ENCODE data around the gene NFIX. TPM values are rescaled to one million over a fixed set of nuclear protein-coding genes. Genes with fewer than 3 reads are reported as not detected.

Gene NFIX
- total RNA-seq, 4 donors from 2014 or later: 39.8 to 55.8 (median 48.2) TPM

DNA sequence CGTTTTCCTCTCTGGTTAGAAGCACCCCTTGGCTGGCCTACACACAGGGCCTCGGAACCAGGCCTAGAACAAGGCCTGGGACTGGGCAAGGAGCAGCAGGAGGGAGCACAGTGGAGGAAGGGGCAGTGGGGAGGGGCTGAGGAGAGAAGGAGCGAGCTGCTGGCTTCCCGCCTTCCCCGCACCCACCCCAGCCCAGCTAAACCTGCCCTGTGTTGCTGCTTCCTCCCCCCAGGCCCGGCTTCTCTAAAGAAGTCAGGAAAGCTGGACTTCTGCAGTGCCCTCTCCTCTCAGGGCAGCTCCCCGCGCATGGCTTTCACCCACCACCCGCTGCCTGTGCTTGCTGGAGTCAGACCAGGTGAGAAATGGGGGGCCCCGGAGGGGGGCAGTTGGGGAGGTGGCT is 83.1 kb downstream of the NFIX start:
- TF ChIP-seq, protein P1, sequence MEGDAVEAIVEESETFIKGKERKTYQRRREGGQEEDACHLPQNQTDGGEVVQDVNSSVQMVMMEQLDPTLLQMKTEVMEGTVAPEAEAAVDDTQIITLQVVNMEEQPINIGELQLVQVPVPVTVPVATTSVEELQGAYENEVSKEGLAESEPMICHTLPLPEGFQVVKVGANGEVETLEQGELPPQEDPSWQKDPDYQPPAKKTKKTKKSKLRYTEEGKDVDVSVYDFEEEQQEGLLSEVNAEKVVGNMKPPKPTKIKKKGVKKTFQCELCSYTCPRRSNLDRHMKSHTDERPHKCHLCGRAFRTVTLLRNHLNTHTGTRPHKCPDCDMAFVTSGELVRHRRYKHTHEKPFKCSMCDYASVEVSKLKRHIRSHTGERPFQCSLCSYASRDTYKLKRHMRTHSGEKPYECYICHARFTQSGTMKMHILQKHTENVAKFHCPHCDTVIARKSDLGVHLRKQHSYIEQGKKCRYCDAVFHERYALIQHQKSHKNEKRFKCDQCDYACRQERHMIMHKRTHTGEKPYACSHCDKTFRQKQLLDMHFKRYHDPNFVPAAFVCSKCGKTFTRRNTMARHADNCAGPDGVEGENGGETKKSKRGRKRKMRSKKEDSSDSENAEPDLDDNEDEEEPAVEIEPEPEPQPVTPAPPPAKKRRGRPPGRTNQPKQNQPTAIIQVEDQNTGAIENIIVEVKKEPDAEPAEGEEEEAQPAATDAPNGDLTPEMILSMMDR (IDR thresholded peaks at IDR 0.05): no peak
- TF ChIP-seq EP300 (IDR thresholded peaks at IDR 0.05): no peak
- no peak for TF ChIP-seq POLR2A (IDR thresholded peaks at IDR 0.05)
- WGBS, 2 donors: 74 to 84% methylated on average over 10 of the region's 10 CpGs
- Histone ChIP-seq H3K27ac (peak overlapping the region; percentile 60 to 84 (median 68)), H3K27me3 (no peaks in the 10 kb centered on the region), H3K36me3 (peaks cover 0 to 76% (median 0%) of the 10 kb centered on the region in 3 donors), H3K4me3 (no peak overlapping the region), H3K4me1 (peaks cover 0 to 84% (median 45%) of the 10 kb centered on the region in 4 donors), H3K9me3 (no peaks in the 10 kb centered on the region)
- DNase-seq (ENCODE audit: low spot score in 2 of 2): no peak

DNA sequence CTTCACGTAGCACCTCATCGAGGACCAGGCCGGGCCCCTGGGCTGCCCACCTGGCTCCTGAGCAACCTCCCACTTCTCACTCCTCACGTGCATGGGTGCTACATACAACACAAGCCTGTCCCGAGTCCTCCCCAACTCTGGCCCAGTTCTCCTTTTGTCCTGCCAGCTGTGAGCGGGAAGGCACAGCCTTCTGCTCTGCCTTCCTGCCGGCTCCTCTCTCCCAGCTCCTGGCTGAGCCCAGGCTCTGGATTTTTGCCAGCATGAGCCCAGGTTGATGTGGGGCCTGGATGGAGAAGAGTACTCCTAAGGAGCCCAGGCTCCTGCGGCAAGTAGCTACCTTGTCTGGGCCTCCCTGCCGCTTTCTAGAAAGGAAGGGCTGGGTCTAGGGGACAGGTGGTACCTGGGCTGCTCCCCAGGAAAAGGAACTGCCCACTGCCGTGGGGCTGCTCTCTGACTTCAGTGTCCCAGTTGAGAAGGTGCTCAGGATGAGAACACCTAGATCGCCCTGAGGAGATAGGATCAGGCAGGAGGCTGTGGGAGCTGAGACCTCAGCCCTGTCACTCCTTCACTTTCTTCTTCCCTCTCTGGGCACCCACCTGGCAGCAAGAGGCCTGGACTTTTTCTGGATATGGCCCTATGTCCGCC is 83.7 kb downstream of the NFIX start:
- no peak for DNase-seq (ENCODE audit: low spot score in 2 of 2)
- Histone ChIP-seq H3K4me1 (peaks cover 0 to 84% (median 42%) of the 10 kb centered on the region in 4 donors), H3K27me3 (no peaks in the 10 kb centered on the region), H3K27ac (peak overlapping the region; percentile 60 to 84 (median 68)), H3K4me3 (no peak overlapping the region), H3K36me3 (peaks cover 0 to 77% (median 0%) of the 10 kb centered on the region in 3 donors), H3K9me3 (no peaks in the 10 kb centered on the region)
- WGBS, 2 donors: 62 to 67% methylated on average over 8 to 12 of the region's 12 CpGs
- TF ChIP-seq POLR2A (IDR thresholded peaks at IDR 0.05): no peak
- TF ChIP-seq, protein P1 (IDR thresholded peaks at IDR 0.05): no peak
- TF ChIP-seq EP300 (IDR thresholded peaks at IDR 0.05): no peak

DNA sequence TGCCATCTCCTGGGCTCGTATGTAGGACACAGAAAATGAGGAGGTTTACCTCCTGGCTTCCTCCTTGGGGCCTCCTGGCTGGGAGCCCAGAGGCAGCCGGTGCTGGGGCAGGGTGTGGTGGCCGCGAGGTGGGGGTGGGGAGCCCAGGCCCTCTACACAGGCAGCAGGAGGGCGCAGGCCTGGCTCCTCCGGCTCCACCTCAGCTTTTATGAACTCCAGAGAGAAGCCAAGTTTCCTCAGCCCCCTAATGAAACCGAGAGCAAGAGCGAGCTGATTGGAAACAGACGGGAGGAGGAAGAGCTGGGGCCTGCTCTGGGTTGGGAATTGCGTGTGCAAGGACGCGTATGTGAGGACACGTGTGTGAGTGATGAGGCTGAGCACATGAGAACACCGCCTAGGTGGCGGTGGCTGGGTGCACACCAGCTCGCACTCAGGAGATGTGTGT is 84.3 kb downstream of the NFIX start:
- peak overlapping the region; percentile 60 to 84 (median 68) for H3K27ac ChIP-seq
- peaks cover 0 to 82% (median 40%) of the 10 kb centered on the region in 4 donors for H3K4me1 ChIP-seq
- DNase-seq (ENCODE audit: low spot score in 2 of 2): no peak
- TF ChIP-seq POLR2A (IDR thresholded peaks at IDR 0.05) (no peak), EP300 (IDR thresholded peaks at IDR 0.05) (no peak)
- TF ChIP-seq, protein P1 (IDR thresholded peaks at IDR 0.05): no peak
- no peaks in the 10 kb centered on the region for H3K27me3 ChIP-seq
- no peaks in the 10 kb centered on the region for H3K9me3 ChIP-seq
- H3K4me3 ChIP-seq: no peak overlapping the region
- H3K36me3 ChIP-seq: peaks cover 0 to 76% (median 0%) of the 10 kb centered on the region in 3 donors
- 47 to 54% methylated on average over 14 to 16 of the region's 16 CpGs for WGBS, 2 donors

DNA sequence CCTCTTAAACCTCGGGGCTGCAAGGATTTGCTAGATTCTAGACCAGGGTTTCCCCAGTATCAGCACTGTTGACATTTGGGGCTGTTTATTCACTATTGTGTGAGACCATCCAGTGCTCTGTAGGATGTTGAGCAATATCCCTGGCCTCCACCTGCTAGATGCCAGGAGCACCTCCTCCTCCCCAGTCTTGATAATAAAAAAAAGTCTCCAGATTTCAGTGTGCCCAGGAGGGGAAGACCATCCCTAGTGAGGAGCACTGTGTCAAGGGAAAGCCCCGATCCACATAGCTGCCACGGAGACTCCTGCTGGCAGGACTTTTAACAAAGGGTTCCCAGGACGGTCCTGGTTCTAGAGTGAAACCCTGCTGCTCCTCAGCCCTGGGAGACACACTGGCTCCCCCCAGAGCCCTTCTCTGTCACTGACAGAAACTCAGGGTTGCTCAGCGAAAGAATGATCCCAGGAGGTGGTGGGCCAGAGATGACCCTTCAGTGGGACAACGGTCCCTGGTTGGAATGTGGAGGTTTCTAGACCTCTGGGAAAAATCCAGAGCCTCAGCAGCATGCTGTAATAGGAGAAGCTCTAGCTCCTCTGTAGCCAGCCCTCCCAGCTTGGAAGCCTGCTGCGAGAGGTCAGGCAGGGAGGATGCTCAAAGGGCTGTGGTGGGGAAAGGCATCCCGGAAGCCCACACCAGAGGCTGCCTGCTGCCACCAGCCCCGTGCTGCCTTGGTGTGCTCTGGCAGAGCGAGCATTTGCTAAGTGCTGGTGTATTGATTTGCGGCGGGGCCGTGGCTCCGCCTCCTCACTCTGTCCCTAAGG is 87.1 kb downstream of the NFIX start:
- peak in 1 of 2 donors; percentile 46 for DNase-seq (ENCODE audit: low spot score in 2 of 2)
- Histone ChIP-seq H3K27ac (peak overlapping the region in 3 of 4 donors; percentile 45 to 77 (median 74)), H3K4me1 (peaks cover 0 to 67% (median 29%) of the 10 kb centered on the region in 4 donors), H3K9me3 (no peaks in the 10 kb centered on the region), H3K4me3 (no peak overlapping the region), H3K36me3 (peaks cover 0 to 72% (median 0%) of the 10 kb centered on the region in 3 donors), H3K27me3 (no peaks in the 10 kb centered on the region)
- TF ChIP-seq, protein P1 (IDR thresholded peaks at IDR 0.05): peak in 3 of 5 experiments; percentile 12 to 39 (median 26)
- TF ChIP-seq EP300 (IDR thresholded peaks at IDR 0.05): peak in 1 of 2 donors; percentile 13
- no peak for TF ChIP-seq POLR2A (IDR thresholded peaks at IDR 0.05)
- WGBS, 2 donors: 37 to 40% methylated on average over 13 of the region's 14 CpGs

Measured in tibial nerve (tissue), 4 donors.